Lower leg skin (tissue), 4 donors: Measurements from ENCODE around the gene IL15. TPM values are rescaled to one million over a fixed set of nuclear protein-coding genes. Genes with fewer than 3 reads are reported as not detected.
"Not testable (repeated sequence)": the region's sequence is repeated elsewhere in the genome, so short reads cannot be mapped to it uniquely, and the experiment has no call there.

ENCODE experiments used
- DNase-seq, 2 donors: peaks; one replicate each; pipeline ENCODE4 v3.0.0-alpha.2; 2019; ENCODE audit warnings: low spot score in 2 of 2
- H3K4me3 ChIP-seq: fragments of 200-600 bp; sonication (generic); 2 replicates; pipeline ENCODE4 v1.5.1; 2017; ENCODE audit warnings: mild to moderate bottlenecking, low read depth; ENCODE audit not compliant: poor library complexity, severe bottlenecking
- CTCF ChIP-seq, 3 donors: fragments of 450-650 bp; IDR thresholded peaks; one replicate each; pipeline ENCODE4 v1.5.1; 2016; ENCODE audit warnings: antibody characterized with exemption in 3 of 3, mild to moderate bottlenecking in 3 of 3, moderate library complexity in 2 of 3
- POLR2A ChIP-seq, 2 donors: fragments of 450-650 bp; IDR thresholded peaks; one replicate each; pipeline ENCODE4 v1.6.1; 2016 to 2017; ENCODE audit warnings: antibody characterized with exemption in 2 of 2, mild to moderate bottlenecking in 1 of 2, moderate library complexity in 1 of 2
- WGBS, 2 donors: methylation state at CpG; one replicate each; pipeline ENCODE4 v1.1.5; 2018; 5-methylcytosine and 5-hydroxymethylcytosine counted together
- intact Hi-C: fragments of 100-400 bp; cut with DNase I; formaldehyde crosslinking; loops from one replicate; pipeline ENCODE4 v1.15.0; 2023; ENCODE audit warnings: low total_unique reads
- total RNA-seq, 4 donors: library from RNA; depleted of rRNA; stranded (reverse); fragments of >200 nt; gene quantifications; one replicate each; pipeline ENCODE4 v1.1.0, GENCODE V29; 2016

Gene IL15
- total RNA-seq, 4 donors from 2014 or later = 0.42 to 1.6 (median 0.96) TPM

- intact Hi-C loops = no loop called here
- H3K4me3 ChIP-seq = no peak overlapping the region
- 41 to 70% methylated on average over 3 of the region's 3 CpGs for WGBS, 2 donors
- TF ChIP-seq POLR2A (IDR thresholded peaks at IDR 0.05) (no peak), CTCF (IDR thresholded peaks at IDR 0.05) (no peak)
- DNase-seq = no peak
These were observed 39.8 kb downstream of the IL15 start for GRCh38 chr4:141676087-141676670.

DNA sequence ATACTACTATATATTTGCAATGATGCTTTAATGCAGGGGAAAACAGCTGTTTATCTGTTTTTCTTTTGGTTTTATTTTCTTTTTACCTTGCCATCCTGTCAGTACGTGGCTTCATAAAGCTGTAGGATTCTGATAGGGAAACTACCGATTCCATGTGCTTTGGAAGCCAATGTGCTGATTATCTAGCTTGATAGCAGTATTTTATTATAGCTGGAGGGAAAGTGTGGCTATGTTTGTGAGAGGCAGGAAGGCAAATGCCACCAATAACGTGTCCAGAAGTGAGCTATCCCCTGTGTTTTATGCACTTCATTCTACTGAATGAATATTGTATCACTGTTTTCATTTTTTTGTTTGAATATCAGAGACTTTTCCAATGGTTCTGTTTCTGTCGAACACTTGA lies 43.7 kb downstream of the IL15 start:
- DNase-seq = no peak
- no peak overlapping the region for H3K4me3 ChIP-seq
- intact Hi-C loops = no loop called here
- 45 to 52% methylated on average over 4 of the region's 4 CpGs for WGBS, 2 donors
- TF ChIP-seq CTCF (IDR thresholded peaks at IDR 0.05) = no peak
- no peak for TF ChIP-seq POLR2A (IDR thresholded peaks at IDR 0.05)

GRCh38 chr4:141684785-141685184 lies 48.4 kb downstream of the IL15 start:
- DNase-seq = no peak
- WGBS, 2 donors = 93 to 97% methylated on average over 3 of the region's 3 CpGs
- intact Hi-C loops = no loop called here

DNA sequence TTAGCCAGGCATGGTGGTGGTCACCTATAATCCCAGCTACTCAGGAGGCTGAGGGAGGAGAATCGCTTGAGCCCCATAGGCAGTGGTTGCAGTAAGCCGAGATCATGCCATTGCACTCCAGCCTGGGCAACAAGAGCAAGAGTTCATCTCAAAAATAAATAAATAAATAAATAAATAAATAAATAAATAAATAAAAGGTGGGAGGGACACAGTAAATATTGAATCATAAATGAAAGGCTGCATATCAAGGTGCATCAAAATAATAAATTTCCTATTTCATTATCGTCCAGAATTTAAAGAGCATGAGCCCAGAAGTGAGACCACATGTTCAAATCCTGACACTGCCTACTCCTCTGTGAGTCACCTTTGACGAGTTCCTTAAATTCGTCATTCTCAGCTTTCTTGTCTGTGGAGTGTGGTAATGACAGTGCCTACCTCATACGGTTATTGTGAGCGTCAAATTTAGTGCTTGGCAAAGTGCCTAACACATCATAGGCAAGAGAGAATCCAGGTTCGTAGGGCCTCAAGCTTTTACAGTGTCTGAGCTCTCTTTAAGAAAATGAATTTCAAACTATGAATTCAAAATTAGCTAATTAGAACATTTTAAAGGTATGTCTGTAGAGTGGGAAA lies 49.9 kb downstream of the IL15 start:
- WGBS, 2 donors = 64 to 68% methylated on average over 8 of the region's 8 CpGs
- intact Hi-C loops = no loop called here
- no peak overlapping the region for H3K4me3 ChIP-seq
- no peak for TF ChIP-seq CTCF (IDR thresholded peaks at IDR 0.05)
- no peak for TF ChIP-seq POLR2A (IDR thresholded peaks at IDR 0.05)
- no peak for DNase-seq

More at GRCh38 chr4:141684785-141685184, 48.4 kb downstream of the IL15 start:
- no peak overlapping the region for H3K4me3 ChIP-seq
- TF ChIP-seq POLR2A (IDR thresholded peaks at IDR 0.05) (no peak), CTCF (IDR thresholded peaks at IDR 0.05) (no peak)

DNA sequence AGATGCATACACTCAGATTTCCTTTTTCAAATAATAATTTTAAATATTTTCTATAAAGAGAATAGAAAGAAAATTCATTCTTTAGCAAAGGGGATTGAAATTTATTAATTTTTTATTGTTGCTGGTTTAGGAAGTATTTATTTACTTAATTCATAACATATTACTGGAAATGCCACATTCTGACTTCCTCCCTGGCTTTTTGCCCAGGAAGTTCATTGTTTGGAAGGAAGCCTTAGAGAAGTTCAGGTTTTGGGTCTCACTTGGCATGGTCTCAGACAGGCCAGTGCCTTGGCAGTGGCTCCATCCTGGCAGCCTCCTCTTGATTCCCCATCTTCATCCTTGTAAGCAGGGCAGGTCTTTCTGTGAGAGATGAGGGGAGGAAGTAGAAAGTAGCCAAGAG lies 50.5 kb downstream of the IL15 start:
- intact Hi-C loops = no loop called here
- TF ChIP-seq CTCF (IDR thresholded peaks at IDR 0.05) = no peak
- TF ChIP-seq POLR2A (IDR thresholded peaks at IDR 0.05) = no peak
- no peak for DNase-seq
- no peak overlapping the region for H3K4me3 ChIP-seq

DNA sequence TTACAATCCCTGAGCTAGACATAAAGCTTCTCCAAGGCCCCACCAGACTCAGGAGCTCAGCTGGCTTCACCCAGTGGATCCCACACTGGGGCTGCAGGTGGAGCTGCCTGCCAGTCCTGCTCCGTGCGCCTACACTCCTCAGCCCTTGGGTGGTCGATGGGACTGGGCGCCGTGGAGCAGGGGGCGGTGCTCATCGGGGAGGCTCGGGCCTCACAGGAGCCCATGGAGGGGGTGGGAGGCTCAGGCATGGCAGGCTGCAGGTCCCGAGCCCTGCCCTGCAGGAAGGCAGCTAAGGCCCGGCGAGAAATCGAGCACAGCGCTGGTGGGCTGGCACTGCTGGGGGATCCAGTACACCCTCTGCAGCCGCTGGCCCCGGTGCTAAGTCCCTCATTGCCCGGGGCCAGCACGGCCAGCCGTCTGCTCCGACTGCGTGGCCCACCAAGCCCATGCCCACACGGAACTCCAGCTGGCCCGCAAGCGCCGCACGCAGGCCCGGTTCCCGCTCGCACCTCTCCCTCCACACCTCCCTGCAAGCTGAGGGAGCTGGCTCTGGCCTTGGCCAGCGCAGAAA lies 53.4 kb downstream of the IL15 start:
- intact Hi-C loops, H3K4me3 ChIP-seq, DNase-seq: not testable (repeated sequence)
- 96 to 97% methylated on average over 13 to 29 of the region's 29 CpGs for WGBS, 2 donors

- DNase-seq, intact Hi-C loops: not testable (repeated sequence)
- WGBS, 2 donors = 92 to 100% methylated on average over 1 of the region's 1 CpG
These were observed 54.9 kb downstream of the IL15 start for GRCh38 chr4:141691247-141691646.

More at GRCh38 chr4:141691247-141691646, 54.9 kb downstream of the IL15 start:
- H3K4me3 ChIP-seq = not testable (repeated sequence)
